Osteocyte (in vitro differentiated cells): Measurements from ENCODE around the gene GATAD2B. TPM values are rescaled to one million over a fixed set of nuclear protein-coding genes. Genes with fewer than 3 reads are reported as not detected.

Experiments used
- DNase-seq: peaks from one replicate; pipeline ENCODE4 v3.0.0; 2021; ENCODE audit warnings: mixed read lengths; ENCODE audit not compliant: unreplicated experiment; ENCODE audit errors: extremely low spot score
- H3K27ac Mint-ChIP-seq: one replicate; pipeline ENCODE4 v1.8.0; 2021; ENCODE audit warnings: mild to moderate bottlenecking, mixed read lengths; ENCODE audit not compliant: unreplicated experiment
- H3K27me3 Mint-ChIP-seq: one replicate; pipeline ENCODE4 v1.8.0; 2021; ENCODE audit warnings: mixed read lengths; ENCODE audit not compliant: unreplicated experiment
- H3K36me3 Mint-ChIP-seq: one replicate; pipeline ENCODE4 v1.8.0; 2021; ENCODE audit warnings: mixed read lengths; ENCODE audit not compliant: unreplicated experiment
- H3K4me1 Mint-ChIP-seq: one replicate; pipeline ENCODE4 v1.8.0; 2021; ENCODE audit warnings: mixed read lengths; ENCODE audit not compliant: unreplicated experiment
- H3K4me3 Mint-ChIP-seq: one replicate; pipeline ENCODE4 v1.8.0; 2021; ENCODE audit warnings: mild to moderate bottlenecking, moderate library complexity, mixed read lengths; ENCODE audit not compliant: unreplicated experiment
- H3K9me3 Mint-ChIP-seq: one replicate; pipeline ENCODE4 v1.8.0; 2021; ENCODE audit warnings: mixed read lengths; ENCODE audit not compliant: unreplicated experiment
- CTCF ChIP-seq: fragments of 200-600 bp; sonication (generic); IDR thresholded peaks from 2 replicates; pipeline ENCODE4 v1.5.0; 2021; ENCODE audit warnings: antibody characterized with exemption, mild to moderate bottlenecking, moderate library complexity
- total RNA-seq: library from RNA; stranded (reverse); gene quantifications from 2 replicates; pipeline ENCODE4 v1.2.1, GENCODE V29; 2021

Gene GATAD2B
- total RNA-seq, 1 donor from 2014 or later = 66.7 TPM

- no peak for TF ChIP-seq CTCF
- no peak overlapping the region for H3K4me3 Mint-ChIP-seq
- no peak overlapping the region for H3K27ac Mint-ChIP-seq
- no peaks in the 10 kb centered on the region for H3K9me3 Mint-ChIP-seq
- peaks cover 4% of the 10 kb centered on the region for H3K4me1 Mint-ChIP-seq
- H3K27me3 Mint-ChIP-seq = no peaks in the 10 kb centered on the region
- no peak for DNase-seq
- H3K36me3 Mint-ChIP-seq = peaks cover 26% of the 10 kb centered on the region
Measured at GRCh38 chr1:153939476-153939875, 16.7 kb upstream of the GATAD2B start.

- TF ChIP-seq CTCF = no peak
- H3K36me3 Mint-ChIP-seq = peaks cover 26% of the 10 kb centered on the region
Measured at GRCh38 chr1:153938996-153939395, 16.2 kb upstream of the GATAD2B start.

GRCh38 chr1:153937331-153937730, 14.6 kb upstream of the GATAD2B start:
- TF ChIP-seq CTCF = no peak
- Mint-ChIP-seq H3K36me3 (peaks cover 23% of the 10 kb centered on the region), H3K27me3 (no peaks in the 10 kb centered on the region), H3K27ac (no peak overlapping the region), H3K9me3 (no peaks in the 10 kb centered on the region), H3K4me3 (no peak overlapping the region), H3K4me1 (no peaks in the 10 kb centered on the region)
- no peak for DNase-seq

More at GRCh38 chr1:153938996-153939395, 16.2 kb upstream of the GATAD2B start:
- H3K27me3 Mint-ChIP-seq = no peaks in the 10 kb centered on the region
- peaks cover 2% of the 10 kb centered on the region for H3K4me1 Mint-ChIP-seq
- H3K9me3 Mint-ChIP-seq = no peaks in the 10 kb centered on the region
- no peak overlapping the region for H3K4me3 Mint-ChIP-seq
- no peak for DNase-seq
- H3K27ac Mint-ChIP-seq = no peak overlapping the region

- H3K27me3 Mint-ChIP-seq = no peaks in the 10 kb centered on the region
- no peak for DNase-seq
- no peak for TF ChIP-seq CTCF
- H3K4me3 Mint-ChIP-seq = no peak overlapping the region
- peaks cover 23% of the 10 kb centered on the region for H3K36me3 Mint-ChIP-seq
- no peaks in the 10 kb centered on the region for H3K4me1 Mint-ChIP-seq
- H3K9me3 Mint-ChIP-seq = no peaks in the 10 kb centered on the region
- H3K27ac Mint-ChIP-seq = no peak overlapping the region
Measured at GRCh38 chr1:153936011-153936802, 13.4 kb upstream of the GATAD2B start.

GRCh38 chr1:153934746-153935145, 12.0 kb upstream of the GATAD2B start:
- Mint-ChIP-seq H3K27me3 (no peaks in the 10 kb centered on the region), H3K27ac (no peak overlapping the region), H3K4me1 (no peaks in the 10 kb centered on the region), H3K9me3 (no peaks in the 10 kb centered on the region), H3K36me3 (peaks cover 17% of the 10 kb centered on the region), H3K4me3 (no peak overlapping the region)
- no peak for TF ChIP-seq CTCF
- no peak for DNase-seq
